NCI-H2227 (cell line): ENCODE results near the gene CFAP97D2.
"Not testable (repeated sequence)": the region's sequence is repeated elsewhere in the genome, so short reads cannot be mapped to it uniquely, and the experiment has no call there.

Experiments
- DNase-seq: peaks from one replicate; lab custom pipeline; 2025; ENCODE audit not compliant: unreplicated experiment; lab: John Stamatoyannopoulos, UW

CFAP97D2 gene

GRCh38 chr13:114234266-114234644, 55.2 kb downstream of the CFAP97D2 start:
- DNase-seq: no peak

GRCh38 chr13:114234645-114235421, 55.8 kb downstream of the CFAP97D2 start, which contains the start of gene CDC16:
Gene CDC16 (plus strand): TSS chr13:114234897. CDS start chr13:114235085, 188 bp downstream.
- peak; percentile 93 for DNase-seq

DNA sequence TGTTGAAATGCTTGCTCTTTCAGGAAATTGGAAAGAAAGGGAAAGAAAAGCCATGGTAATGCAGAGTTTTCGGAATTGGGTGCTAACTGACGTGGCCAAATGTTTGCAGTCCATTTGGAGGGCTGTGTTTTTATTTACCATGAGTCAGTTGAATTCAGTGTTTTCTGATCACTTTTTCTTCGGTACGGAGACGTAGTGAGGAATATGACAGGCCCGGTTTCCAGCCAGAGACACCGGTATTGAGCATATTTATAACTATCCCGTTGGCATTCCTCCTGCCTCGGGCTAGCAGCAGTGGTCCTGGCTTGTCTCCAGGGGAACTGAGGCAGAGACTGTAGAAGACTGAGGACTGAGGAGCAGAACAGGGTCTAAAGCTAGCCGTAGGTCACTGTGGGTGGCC, 56.6 kb downstream of the CFAP97D2 start:
- no peak for DNase-seq

DNA sequence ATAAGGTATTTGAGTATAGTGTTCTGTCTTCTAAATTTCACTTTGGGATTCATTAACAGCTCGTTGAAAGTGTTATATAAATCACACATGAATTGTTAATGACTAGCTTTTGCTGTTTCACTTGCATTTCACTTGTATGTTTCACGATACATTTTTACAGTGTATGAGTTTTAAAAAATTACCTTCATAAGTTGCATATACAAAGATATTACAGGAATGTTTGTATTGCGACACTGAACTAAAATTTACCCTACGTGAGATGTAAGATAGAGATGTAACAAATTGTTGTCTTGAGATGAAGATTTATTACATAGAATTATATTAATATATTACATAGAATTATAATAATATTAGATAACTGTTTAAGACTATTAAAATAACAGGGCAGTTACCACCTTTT, 57.2 kb downstream of the CFAP97D2 start:
- no peak for DNase-seq

DNA sequence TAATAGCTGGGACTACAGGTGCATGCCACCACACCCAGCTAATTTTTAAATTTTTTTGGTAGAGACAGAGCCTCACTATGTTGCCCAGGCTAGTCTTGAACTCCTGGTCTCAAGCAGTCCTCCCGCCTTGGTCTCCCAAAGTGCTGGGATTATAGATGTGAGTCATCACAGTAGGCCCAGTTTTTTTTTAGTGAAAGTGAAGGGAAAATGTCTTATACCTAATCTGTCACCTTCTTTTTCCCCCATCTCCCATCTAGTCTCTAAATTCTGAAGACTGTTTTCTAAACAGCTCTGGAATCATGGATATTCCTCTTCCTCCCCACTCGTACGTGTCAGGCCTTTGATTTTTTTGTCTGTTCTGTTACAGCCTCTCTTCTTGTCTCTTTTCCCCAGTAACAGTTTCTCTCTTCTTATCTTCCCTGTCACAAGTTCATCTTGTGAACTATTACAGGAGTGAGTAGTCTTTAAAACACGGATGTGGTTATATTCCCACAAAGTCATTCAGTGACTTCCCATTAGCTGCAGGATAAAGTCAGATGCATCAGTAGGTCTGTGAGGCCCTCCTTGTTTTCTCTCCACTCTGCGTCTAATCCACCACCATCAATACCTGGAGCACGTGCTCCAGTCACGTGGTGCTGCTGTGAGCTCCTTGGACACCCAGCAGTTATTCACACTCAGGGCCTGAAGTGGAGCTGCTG, 58.5 kb downstream of the CFAP97D2 start:
- DNase-seq: no peak

DNA sequence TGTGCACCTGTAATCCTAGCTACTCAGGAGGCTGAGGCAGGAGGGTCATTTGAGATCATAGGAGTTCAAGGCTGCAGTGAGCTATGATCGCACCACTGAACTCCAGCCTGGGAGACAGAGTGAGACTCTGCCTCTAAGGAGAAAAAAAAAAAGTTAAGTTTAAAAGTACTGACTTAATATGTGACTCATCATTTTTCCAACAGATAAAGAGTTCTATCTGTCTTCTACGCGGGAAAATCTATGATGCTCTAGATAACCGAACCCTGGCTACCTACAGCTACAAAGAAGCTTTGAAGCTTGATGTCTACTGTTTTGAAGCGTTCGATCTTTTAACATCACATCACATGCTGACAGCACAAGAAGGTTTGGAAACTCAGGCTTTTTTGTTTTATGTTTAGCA, 62.9 kb downstream of the CFAP97D2 start:
- no peak for DNase-seq

GRCh38 chr13:114243971-114244370, 64.9 kb downstream of the CFAP97D2 start:
- no peak for DNase-seq

- no peak for DNase-seq
These were observed 65.6 kb downstream of the CFAP97D2 start for GRCh38 chr13:114244637-114245036.

DNA sequence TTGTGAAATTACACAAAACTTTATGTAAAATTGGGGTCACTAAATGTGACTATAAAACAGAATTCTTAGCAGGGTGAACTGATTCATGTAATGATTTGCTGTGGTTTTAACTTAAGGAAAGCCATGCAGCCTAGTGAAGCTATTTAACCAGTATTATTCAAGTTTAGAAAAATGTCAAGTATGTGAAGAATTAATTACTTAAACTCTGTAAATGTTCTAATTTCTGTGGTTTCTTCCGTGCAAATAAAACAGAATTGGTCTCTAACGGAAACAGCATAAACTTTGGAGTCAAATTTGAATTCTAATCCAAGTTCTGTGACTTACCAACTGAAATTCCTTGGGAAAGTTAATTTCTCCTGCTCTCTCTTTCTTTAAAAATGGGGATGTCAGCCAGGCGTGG, 69.0 kb downstream of the CFAP97D2 start:
- DNase-seq: no peak

DNA sequence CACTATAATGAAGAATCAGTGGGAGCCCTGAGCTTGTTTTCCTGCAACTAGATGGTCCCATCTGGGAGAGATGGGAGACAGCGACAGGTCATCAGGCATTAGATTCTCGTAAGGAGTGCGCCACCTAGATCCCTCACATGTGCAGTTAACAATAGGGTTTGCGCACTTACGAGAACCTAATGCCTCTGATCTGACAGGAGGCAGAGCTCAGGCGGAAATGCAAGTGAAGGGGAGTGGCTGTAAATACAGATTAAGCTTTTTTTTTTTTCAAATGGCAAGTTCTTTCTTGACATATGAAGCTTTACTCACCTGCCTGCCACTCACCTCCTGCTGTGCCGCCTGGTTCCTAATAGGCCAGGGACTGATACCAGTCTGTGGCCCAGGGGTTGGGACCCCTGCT, 70.0 kb downstream of the CFAP97D2 start:
- DNase-seq: peak; percentile 6

DNA sequence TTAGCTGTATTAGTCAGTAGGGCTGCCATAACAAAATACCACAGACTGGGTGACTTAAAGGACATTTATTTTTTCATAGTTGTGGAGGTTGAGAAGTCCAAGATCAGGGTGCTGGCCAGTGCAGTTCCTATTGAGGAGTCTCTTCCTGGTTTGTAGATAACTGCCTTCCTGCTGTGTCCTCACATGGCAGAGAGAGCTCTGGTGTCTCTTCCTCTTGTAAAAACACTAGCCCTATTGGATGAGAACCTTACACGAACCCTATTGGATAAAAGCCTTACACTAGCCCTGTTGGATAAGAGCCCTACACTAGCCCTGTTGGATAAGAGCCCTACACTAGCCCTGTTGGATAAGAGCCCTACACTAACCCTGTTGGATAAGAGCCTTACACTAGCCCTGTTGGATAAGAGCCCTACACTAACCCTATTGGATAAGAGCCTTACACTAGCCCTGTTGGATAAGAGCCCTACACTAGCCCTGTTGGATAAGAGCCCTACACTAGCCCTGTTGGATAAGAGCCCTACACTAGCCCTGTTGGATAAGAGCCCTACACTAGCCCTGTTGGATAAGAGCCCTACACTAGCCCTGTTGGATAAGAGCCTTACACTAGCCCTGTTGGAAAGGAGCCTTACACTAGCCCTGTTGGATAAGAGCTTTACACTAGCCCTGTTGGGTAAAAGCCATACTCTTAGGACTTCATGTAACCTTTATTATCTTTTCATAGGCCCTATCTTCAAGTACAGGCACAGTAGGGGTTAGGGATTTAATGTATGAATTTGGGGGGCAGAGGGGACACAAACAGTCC, 72.8 kb downstream of the CFAP97D2 start:
- not testable (repeated sequence) for DNase-seq

DNA sequence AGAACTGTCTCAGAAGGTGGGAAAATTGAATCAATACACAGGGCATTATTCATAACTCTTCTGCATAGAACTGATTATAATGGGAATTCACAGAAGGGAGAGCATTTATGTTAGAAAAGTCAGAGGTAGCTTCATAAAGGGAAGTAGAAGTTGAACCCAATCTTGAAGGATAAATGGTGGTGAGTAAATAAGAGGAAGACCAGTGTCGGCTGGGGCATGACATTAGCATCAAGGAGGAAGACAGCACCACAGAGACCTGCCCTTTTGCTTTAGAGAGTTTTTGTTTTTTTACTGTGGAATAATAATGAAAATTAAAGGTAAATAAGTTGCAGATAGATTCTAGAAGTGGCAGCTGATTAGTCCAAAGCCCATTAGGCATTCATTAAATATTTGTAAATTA, 77.5 kb downstream of the CFAP97D2 start:
- DNase-seq: no peak

DNA sequence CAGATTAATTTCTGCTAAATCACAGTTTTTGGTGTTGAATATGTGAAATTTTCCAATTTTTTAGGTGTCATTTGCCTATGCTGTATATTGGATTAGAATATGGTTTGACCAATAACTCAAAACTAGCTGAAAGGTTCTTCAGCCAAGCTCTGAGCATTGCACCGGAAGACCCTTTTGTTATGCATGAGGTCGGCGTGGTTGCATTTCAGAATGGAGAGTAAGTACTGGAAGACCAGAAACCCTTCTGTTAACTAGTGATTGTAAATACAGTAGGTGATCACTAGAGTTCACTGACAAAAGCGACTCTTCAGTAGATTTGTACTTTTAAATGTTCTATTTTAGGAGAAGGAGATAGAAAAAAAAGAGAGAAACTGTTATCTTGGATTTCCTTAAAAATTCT, 78.0 kb downstream of the CFAP97D2 start:
- DNase-seq: no peak

- no peak for DNase-seq
These were observed 79.5 kb downstream of the CFAP97D2 start for GRCh38 chr13:114258589-114258988.

DNA sequence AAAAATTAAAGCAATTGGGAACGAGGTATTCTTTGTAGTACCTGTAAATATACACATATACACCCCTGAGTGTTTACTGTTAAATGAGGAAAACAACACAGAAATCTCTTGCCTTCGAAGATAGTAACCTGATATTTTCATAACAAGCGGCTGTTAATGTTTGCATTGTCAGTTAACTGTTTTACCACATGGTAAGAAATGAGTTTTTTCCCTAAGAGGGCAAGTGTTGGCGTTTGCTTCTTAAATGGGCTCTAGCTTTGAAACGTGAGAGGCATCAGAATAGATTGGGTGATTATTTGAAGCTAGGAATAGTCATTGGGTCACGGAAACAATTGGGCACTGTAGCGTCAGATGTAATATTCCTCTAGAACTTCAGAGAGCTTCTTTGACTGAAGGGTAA, 80.3 kb downstream of the CFAP97D2 start:
- no peak for DNase-seq

GRCh38 chr13:114259974-114260373, 80.9 kb downstream of the CFAP97D2 start:
- DNase-seq: no peak

GRCh38 chr13:114260814-114261213, 81.8 kb downstream of the CFAP97D2 start:
- no peak for DNase-seq

DNA sequence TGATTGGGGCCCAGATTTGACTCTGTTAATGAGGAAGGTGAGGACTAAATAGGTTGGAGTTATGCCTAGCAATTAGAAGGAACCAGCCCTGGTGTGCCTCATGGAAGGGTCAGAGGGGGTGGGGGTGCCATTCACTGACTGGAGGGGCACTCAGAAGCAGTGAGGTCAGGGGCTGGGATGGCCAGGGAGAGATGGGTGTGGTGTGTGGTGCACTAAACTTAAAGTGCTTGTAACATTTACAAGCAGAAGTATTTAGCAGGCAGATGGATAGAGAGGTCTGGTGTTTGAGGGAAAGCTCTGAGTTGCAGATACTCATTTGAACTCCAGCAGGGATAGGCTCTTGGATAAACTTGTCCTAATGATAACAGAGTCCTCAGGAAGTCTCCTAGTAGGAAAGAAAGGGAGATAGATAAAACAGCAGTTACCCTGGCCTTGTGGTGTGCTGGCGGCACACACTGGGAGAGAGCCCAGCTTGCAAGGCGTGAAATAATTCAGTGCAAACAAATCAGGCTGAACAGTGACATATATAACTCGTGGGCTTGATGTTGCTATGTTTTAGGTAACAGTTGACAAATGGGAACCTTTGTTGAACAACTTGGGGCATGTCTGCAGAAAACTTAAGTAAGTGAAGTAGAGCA, 82.4 kb downstream of the CFAP97D2 start:
- DNase-seq: no peak

GRCh38 chr13:114263578-114263977, 84.5 kb downstream of the CFAP97D2 start:
- no peak for DNase-seq

DNA sequence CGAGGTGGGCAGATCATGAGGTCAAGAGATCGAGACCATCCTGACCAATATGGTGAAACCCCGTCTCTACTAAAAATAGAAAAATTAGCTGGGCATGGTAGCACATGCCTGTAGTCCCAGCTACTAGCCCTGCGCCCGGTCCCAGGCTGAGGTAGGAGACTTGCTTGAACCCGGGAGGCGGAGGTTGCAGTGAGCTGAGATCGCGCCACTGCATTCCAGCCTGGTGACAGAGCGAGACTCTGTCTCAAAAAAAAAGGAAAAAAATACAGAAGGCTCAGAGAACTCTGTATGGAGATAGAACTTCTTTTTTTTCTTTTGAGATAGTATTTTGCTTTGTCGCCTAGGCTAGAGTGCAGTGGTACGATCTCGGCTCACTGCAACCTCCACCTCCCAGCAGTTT, 85.3 kb downstream of the CFAP97D2 start:
- not testable (repeated sequence) for DNase-seq
